Mesodermal cell (in vitro differentiated cells): ENCODE data around the gene MYL4.
"Not testable (repeated sequence)": the region's sequence is repeated elsewhere in the genome, so short reads cannot be mapped to it uniquely, and the experiment has no call there.

ENCODE experiments used
- H3K27ac ChIP-seq: 2 replicates; pipeline ENCODE4 v1.7.0; 2013; ENCODE audit warnings: mild to moderate bottlenecking, low read depth, low read length, moderate library complexity; ENCODE audit not compliant: severe bottlenecking
- H3K36me3 ChIP-seq: 2 replicates; pipeline ENCODE4 v1.7.1; 2013; ENCODE audit warnings: mild to moderate bottlenecking, low read length, moderate library complexity; ENCODE audit not compliant: control insufficient read depth, insufficient read depth
- H3K4me1 ChIP-seq: one replicate; pipeline ENCODE4 v1.7.1; 2013; ENCODE audit warnings: mild to moderate bottlenecking, low read length; ENCODE audit not compliant: insufficient read depth, control insufficient read depth, poor library complexity, severe bottlenecking
- H3K4me3 ChIP-seq: 2 replicates; pipeline ENCODE4 v1.7.0; 2013; ENCODE audit warnings: low read length, control low read depth, mild to moderate bottlenecking; ENCODE audit not compliant: insufficient read depth, poor library complexity, severe bottlenecking; ENCODE audit errors: extremely low read depth
- H3K9me3 ChIP-seq: 2 replicates; pipeline ENCODE4 v1.7.1; 2013; ENCODE audit warnings: mild to moderate bottlenecking, low read length, moderate library complexity; ENCODE audit not compliant: control insufficient read depth
- WGBS, 2 experiments: methylation state at CpG; one replicate each; pipeline ENCODE4 v1.1.5; 2013; ENCODE audit warnings: missing lambda C conversion rate in 2 of 2; ENCODE audit not compliant: insufficient coverage in 2 of 2; 5-methylcytosine and 5-hydroxymethylcytosine counted together

Gene MYL4

DNA sequence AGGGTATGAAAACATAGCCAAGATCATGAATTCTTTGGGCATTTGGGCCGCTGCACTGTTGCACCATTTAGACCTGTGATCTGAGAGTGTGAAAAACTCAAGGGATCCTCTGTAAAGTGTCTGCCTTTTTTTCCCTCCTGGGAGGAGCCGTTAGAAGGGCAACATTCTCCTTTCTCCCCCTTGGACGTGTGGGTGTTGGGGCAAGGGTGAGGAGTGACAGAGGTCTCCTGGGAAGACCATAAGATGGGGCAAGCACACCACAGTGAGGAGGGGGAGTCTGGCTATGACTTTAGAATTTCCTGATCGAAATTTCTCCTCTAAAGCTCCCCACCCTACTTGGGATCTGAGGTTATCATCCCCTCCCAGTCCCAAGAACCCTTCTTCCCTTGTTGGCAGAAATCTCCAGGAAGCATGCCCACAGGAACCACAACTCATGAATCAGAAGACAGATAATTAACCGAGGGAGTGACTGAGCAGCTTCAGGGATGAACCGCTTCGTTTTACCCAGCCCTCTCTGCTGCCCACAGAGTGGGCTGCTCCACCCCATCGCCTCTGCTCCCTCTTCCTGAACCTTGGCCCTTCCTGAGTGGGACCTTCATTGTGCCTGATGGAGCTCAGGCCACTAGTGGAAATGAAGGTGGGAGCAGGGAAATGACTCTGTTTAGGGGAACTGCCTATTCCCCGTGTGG lies 48.6 kb downstream of the MYL4 start:
- Histone ChIP-seq H3K4me3 (no peak overlapping the region), H3K4me1 (peaks cover 10% of the 10 kb centered on the region), H3K36me3 (no peaks in the 10 kb centered on the region), H3K9me3 (no peaks in the 10 kb centered on the region), H3K27ac (no peak overlapping the region)
- WGBS, 2 experiments, result 72 to 93% methylated on average over 4 to 5 of the region's 9 CpGs

DNA sequence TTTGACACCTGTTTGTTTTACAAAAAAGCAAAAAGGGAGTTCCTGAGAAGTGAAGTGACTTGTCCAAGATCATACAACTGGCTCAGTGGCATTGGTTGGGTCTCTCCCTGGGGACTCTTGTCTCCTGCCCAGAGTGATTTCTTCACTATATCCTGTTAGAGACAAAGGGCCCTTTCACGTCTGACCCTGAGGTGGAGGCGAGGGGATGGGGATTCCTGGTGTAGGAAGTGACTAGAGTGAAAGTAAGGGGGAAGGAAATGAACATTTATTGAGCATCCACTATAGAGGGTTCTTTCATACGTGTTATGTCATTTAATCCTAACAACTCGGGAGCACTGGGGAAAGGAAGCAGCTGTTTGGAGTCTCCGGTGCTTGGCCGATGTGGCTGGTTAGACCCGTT lies 53.4 kb downstream of the MYL4 start:
- Histone ChIP-seq H3K9me3 (no peaks in the 10 kb centered on the region), H3K4me3 (no peak overlapping the region), H3K27ac (no peak overlapping the region), H3K36me3 (no peaks in the 10 kb centered on the region), H3K4me1 (peaks cover 21% of the 10 kb centered on the region)
- WGBS, 2 experiments, result 92 to 100% methylated on average over 6 to 7 of the region's 7 CpGs

DNA sequence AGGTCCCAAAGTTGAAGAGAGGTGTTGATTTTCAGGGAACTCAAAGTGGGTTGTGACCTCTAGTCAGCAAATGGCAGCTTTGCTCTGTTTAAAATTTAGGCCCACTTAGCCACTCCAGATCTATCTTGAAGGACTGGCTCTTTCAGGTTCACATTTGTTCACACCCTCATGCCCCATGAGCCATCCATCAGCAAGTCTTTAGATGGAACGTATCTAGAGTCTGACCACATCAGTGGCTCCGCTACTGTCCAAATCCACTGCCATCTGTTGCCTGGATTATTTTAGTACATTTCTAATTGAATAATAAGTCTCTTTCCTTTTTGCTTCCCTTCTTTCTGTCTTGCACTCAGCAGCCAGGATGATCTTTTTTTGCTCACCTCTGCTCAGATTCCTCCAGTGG lies 55.0 kb downstream of the MYL4 start:
- no peak overlapping the region for H3K27ac ChIP-seq
- WGBS, 2 experiments, result 87% methylated on average over 2 of the region's 2 CpGs; no CpG with 5 or more reads in 1 of the 2 experiments
- H3K4me3 ChIP-seq, result no peak overlapping the region
- H3K4me1 ChIP-seq, result peaks cover 17% of the 10 kb centered on the region
- peaks cover 10% of the 10 kb centered on the region for H3K9me3 ChIP-seq
- no peaks in the 10 kb centered on the region for H3K36me3 ChIP-seq

DNA sequence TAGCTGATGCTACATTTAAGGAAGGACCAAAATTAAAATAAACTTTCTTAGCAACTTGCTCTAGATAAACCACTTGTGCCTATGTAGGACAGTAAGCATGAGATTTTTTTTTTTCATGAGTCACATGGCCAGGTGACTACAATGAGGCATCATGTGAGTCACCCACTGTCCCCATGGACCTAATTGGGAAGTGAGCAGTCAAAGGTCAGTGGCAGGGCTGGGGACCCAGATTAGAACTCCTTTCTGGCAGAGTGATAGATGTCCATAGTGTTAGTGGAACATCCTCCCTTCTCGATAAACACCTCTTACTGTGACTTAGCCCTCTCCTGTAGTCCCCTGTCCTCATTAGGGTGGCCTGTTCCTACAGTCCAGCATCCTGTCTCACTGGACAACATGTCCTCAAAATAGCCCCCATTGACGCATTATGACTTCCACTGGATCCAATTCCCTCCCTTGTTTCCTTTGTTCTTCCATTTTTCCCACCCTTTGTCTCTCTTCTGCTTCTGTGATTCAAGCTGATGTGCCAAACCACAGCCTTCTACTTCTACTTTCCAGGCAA lies 56.9 kb downstream of the MYL4 start:
- 94 to 96% methylated on average over 2 of the region's 2 CpGs for WGBS, 2 experiments
- no peak overlapping the region for H3K4me3 ChIP-seq
- H3K9me3 ChIP-seq, result peaks cover 10% of the 10 kb centered on the region
- no peaks in the 10 kb centered on the region for H3K36me3 ChIP-seq
- no peak overlapping the region for H3K27ac ChIP-seq
- peaks cover 17% of the 10 kb centered on the region for H3K4me1 ChIP-seq

DNA sequence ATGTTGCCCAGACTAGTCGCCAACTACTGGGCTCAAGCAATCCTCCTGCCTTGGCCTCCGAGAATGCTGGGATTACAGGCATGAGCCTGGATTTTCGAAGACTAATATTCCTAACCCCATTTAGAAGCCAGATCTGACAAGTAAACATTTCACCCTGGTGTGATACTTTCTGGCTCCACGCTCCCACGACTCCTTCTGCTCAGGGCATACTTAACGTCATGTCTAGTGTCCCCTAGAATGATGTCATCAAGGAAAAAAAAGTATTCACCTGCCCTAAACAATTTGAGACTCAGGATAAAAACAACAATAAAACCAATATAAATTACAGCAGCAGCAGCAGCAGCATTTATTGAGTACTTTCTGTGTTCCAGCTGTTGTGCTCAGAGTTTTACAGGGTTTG lies 57.6 kb downstream of the MYL4 start:
- no peaks in the 10 kb centered on the region for H3K36me3 ChIP-seq
- no peak overlapping the region for H3K4me3 ChIP-seq
- H3K9me3 ChIP-seq, result peaks cover 10% of the 10 kb centered on the region
- WGBS, 2 experiments, result 85 to 86% methylated on average over 6 of the region's 6 CpGs
- peaks cover 17% of the 10 kb centered on the region for H3K4me1 ChIP-seq
- H3K27ac ChIP-seq, result peak overlapping the region; percentile 79

DNA sequence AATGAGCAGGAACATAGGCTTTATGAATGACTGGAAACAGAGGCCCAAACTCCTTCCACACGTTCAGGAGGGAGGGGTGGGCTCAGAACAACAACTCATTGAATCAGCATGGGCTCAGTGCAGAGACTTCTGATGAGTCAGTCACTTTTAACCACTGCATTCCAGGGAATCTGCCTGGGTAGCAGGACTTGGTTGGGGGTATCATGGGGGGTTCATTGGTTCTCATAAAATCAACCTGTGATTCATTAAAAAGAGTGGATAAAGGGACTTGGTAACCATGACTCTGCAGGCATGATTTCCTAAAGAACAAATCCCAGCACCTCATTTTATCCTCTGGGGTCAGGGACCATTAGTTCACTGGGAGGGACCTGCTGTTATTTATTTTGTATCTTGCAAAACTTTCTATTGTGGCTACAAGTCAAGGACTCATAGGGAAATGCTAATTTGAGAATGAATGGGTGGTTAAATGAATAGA lies 58.2 kb downstream of the MYL4 start:
- peaks cover 17% of the 10 kb centered on the region for H3K4me1 ChIP-seq
- WGBS, 2 experiments, result 29% methylated on average over 1 of the region's 1 CpG; no CpG with 5 or more reads in 1 of the 2 experiments
- H3K27ac ChIP-seq, result peak overlapping the region; percentile 79
- H3K9me3 ChIP-seq, result peaks cover 10% of the 10 kb centered on the region
- no peaks in the 10 kb centered on the region for H3K36me3 ChIP-seq
- no peak overlapping the region for H3K4me3 ChIP-seq

DNA sequence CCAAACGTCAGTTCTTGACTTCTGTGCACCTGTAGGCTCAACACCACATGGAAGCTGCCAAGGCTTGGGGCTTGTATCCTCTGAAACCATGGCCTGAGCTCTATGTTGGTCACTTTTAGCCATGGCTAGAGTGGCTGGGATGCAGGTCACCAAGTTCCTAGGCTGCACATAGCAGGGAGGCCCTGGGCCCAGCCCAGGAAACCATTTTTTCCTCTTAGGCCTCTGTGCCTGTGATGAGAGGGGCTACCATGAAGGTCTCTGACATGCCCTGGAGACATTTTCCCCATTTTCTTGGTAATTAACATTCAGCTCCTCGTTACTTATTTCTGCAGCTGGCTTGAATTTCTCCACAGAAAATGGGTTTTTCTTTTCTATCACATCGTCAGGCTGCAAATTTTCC lies 59.8 kb downstream of the MYL4 start:
- 87 to 97% methylated on average over 3 of the region's 3 CpGs for WGBS, 2 experiments

DNA sequence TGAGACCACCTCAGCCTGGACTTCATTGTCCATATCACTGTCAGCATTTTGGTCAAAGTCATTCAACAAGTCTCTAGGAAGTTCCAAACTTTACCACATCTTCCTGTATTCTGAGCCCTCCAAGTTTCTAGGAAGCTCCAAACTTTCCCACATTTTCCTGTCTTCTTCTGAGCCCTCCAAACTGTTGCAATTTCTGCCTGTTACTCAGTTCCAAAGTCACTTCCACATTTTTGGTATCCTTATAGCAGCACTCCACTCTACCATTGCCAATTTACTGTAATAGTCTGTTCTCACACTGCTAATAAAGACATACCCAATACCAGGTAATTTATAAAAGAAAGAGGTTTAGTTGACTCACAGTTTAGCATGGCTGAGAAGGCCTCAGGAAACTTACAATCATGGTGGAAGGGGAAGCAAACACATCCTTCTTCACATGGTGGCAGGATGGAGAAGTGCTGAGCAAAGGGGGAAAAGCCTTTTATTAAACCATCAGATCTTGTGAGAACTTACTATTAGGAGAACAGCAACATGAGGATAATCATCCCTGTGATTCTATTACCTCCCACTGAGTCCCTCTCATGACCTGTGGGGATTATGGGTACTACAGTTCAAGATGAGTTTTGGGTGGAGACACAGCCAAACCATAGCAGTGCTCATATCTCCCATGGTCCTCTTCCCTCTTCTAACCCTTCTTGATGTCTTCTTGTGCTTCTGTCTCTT lies 60.6 kb downstream of the MYL4 start:
- H3K27ac ChIP-seq, H3K4me3 ChIP-seq: not testable (repeated sequence)
- H3K4me1 ChIP-seq, result peaks cover 17% of the 10 kb centered on the region

More for the DNA sequence above, 59.8 kb downstream of the MYL4 start:
- H3K36me3 ChIP-seq, H3K4me3 ChIP-seq, H3K27ac ChIP-seq: not testable (repeated sequence)
- H3K9me3 ChIP-seq, result peaks cover 10% of the 10 kb centered on the region
- H3K4me1 ChIP-seq, result peaks cover 17% of the 10 kb centered on the region

DNA sequence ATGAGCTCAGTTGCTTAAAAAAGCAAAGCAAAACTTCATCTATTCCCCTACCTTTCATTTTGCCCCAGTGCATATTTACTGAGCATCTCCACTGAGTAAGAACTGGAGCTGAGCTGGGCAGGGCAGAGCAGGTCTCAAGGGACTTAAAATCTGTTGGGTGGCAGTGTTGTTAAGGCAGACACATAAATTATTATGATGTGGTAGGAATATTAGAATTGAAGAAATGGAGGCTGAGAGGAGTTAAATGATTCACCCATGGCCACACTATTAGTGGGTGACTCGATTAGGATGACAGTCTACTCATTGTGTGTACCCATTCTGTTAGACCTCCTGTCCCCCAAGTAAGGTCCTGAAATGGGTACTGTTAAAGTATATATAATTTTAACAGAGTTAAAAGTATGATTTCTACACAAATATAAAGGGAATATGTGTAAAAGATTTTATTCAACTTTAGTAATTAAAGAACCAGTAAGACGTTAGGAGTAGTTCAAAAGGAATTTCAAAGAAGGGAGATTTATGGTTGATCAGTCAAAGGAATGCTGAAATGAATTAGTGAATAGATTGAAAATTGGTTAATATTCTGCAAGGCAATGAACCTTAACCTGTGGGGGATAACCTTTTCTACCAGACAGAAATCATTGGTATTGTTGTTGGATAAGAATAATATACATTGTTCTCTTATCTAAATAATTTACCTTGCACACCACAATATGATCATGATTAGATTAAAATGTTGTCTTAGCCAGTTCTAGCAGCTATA lies 62.0 kb downstream of the MYL4 start:
- Histone ChIP-seq H3K36me3 (no peaks in the 10 kb centered on the region), H3K4me3 (no peak overlapping the region), H3K9me3 (peaks cover 10% of the 10 kb centered on the region), H3K27ac (no peak overlapping the region), H3K4me1 (peaks cover 28% of the 10 kb centered on the region)
- WGBS, 2 experiments, result 100% methylated on average over 1 of the region's 2 CpGs; no CpG with 5 or more reads in 1 of the 2 experiments

More for the DNA sequence above, 60.6 kb downstream of the MYL4 start:
- H3K9me3 ChIP-seq, result peaks cover 10% of the 10 kb centered on the region
- H3K36me3 ChIP-seq, result not testable (repeated sequence)

DNA sequence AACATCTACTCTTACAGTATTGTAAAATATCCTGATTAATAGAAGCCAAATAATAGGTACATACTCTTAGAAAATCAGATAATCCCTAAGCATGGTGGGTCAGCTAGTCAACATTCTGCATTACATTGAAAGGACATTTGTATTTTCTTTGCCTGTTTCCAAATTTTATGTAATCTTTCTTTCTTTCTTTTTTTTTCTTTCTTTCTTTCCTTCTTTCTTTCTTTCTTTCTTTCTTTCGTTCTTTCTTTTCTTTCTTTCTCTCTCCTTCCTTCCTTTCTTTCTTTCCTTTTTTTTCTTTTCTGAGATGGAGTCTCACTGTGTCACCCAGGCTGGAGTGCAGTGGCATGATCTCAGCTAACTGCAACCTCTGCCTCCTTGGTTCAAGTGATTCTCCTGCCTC lies 63.3 kb downstream of the MYL4 start:
- 89% methylated on average over 1 of the region's 1 CpG; no CpG with 5 or more reads in 1 of the 2 experiments for WGBS, 2 experiments
- Histone ChIP-seq H3K4me3 (no peak overlapping the region), H3K4me1 (peaks cover 18% of the 10 kb centered on the region), H3K9me3 (peaks cover 10% of the 10 kb centered on the region), H3K36me3 (no peaks in the 10 kb centered on the region), H3K27ac (no peak overlapping the region)
